ENCODE data around the gene CRYGC. TPM values are rescaled to one million over a fixed set of nuclear protein-coding genes. Genes with fewer than 3 reads are reported as not detected.

CRYGC gene
- total RNA-seq (2014; rRNA removed; shearing (Covaris generic)) (not detected in 2 replicates), polyA plus RNA-seq (2016; fragmentation: Nextera tagmentation; extraction: Ambion mirVana) (not detected in 2 replicates)
- long read RNA-seq, result 0 reads

DNA sequence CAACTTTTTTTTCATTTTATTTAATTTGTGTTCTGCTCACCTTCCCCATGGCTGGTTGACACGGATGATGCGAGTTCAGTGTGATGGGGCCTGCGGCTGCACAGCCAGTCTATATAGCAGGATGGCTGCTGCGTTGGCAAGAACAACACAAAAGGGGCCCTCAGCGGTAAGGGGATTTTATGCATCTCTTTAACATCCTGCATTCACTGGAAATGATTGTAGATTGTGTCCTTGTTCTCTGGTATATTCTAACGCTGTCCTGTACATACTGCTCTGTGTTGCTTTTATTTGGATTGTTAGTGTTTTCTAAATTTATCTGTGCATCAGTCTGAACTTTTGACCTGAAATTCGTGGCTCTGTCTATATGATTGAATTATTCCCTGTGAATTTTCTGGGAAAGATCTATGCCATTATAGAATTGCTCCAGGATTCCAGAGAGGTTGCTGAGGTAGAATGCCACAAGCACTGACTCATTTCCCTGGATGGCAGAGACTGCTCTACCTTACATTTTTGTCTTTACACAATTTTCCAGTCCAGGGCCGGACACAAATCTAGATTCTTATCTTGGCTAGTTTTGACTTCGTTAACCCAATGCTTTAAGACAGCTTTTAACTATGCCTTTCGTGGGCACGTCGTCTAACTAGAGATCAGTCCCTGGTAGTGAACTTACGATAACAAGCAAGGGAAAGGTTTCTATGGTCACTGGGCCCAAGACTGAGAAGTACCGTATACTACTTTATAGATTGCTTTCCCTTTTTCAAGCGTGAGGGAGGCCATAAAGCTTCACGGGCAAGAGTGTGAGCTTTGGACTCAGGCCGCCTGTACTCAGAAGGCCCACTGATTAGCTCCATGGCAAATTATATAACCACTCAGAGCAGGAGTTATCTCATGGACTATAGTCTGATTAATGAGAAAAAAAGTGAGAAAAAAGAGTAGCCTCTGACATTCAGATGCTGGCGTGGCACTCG is at the start of gene CRYGC:
Gene CRYGC, minus strand, starts transcription at position 85 of the 968 bp plus-strand sequence. Its CDS starts 36 bp downstream, at position 49.
- no peaks in the 10 kb centered on the region for H3K36me3 Mint-ChIP-seq (ENCODE audit: low read depth)
- Histone ChIP-seq H3K4me3 (no peak within 1 kb of the TSS), H3K27me3 (ENCODE audit: insufficient read depth) (no peaks in the 10 kb centered on the region), H3K9me2 (ENCODE audit: insufficient read depth) (no peaks in the 10 kb centered on the region; the same call in 1 of the 2 replicates), H3F3A (replicated peaks; ENCODE audit: low read depth) (no peaks in the 10 kb centered on the region), H4K20me1 (replicated peaks; ENCODE audit: insufficient read depth) (no peaks in the 10 kb centered on the region), H3K79me2 (replicated peaks; ENCODE audit: insufficient read depth) (no peaks in the 10 kb centered on the region), H3K36me3 (ENCODE audit: insufficient read depth) (no peaks in the 10 kb centered on the region), H2AFZ (peak within 1 kb of the TSS; percentile 78), H3K4me1 (ENCODE audit: insufficient read depth) (0 out of 2 replicates have a peak, but pooled peaks cover 4% of the 10 kb centered on the region), H3K4me2 (no peak within 1 kb of the TSS), H3K27ac (ENCODE audit: low read depth) (no peak within 1 kb of the TSS)
- ATAC-seq (no peak), DNase-seq (ENCODE audit: low spot score) (no peak)
- no peak for TF ChIP-seq STAT1 (IDR thresholded peaks at IDR 0.05; ENCODE audit: unreplicated experiment)
- TF ChIP-seq POLR2AphosphoS5 (IDR thresholded peaks at IDR 0.05; ENCODE audit: low read depth), result no peak
- no peak for TF ChIP-seq ZNF462 (CRISPR knock-in tag; IDR thresholded peaks at IDR 0.05)
- TF ChIP-seq CREB1 (CRISPR knock-in tag; IDR thresholded peaks at IDR 0.05; ENCODE audit: low read depth), result no peak
- TF ChIP-seq, protein P1, sequence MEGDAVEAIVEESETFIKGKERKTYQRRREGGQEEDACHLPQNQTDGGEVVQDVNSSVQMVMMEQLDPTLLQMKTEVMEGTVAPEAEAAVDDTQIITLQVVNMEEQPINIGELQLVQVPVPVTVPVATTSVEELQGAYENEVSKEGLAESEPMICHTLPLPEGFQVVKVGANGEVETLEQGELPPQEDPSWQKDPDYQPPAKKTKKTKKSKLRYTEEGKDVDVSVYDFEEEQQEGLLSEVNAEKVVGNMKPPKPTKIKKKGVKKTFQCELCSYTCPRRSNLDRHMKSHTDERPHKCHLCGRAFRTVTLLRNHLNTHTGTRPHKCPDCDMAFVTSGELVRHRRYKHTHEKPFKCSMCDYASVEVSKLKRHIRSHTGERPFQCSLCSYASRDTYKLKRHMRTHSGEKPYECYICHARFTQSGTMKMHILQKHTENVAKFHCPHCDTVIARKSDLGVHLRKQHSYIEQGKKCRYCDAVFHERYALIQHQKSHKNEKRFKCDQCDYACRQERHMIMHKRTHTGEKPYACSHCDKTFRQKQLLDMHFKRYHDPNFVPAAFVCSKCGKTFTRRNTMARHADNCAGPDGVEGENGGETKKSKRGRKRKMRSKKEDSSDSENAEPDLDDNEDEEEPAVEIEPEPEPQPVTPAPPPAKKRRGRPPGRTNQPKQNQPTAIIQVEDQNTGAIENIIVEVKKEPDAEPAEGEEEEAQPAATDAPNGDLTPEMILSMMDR (conservative IDR thresholded peaks at IDR 0.05; ENCODE audit: low read depth in 2 of 2), result no peak
- TF ChIP-seq, protein P2, sequence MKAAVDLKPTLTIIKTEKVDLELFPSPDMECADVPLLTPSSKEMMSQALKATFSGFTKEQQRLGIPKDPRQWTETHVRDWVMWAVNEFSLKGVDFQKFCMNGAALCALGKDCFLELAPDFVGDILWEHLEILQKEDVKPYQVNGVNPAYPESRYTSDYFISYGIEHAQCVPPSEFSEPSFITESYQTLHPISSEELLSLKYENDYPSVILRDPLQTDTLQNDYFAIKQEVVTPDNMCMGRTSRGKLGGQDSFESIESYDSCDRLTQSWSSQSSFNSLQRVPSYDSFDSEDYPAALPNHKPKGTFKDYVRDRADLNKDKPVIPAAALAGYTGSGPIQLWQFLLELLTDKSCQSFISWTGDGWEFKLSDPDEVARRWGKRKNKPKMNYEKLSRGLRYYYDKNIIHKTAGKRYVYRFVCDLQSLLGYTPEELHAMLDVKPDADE (IDR thresholded peaks at IDR 0.05), result no peak
- no peak for TF ChIP-seq NANOG (IDR thresholded peaks at IDR 0.05; ENCODE audit: borderline replicate concordance)
- TF ChIP-seq EZH2phosphoT487 (IDR thresholded peaks at IDR 0.05; ENCODE audit: unreplicated experiment), result no peak
- TF ChIP-seq, protein P3, sequence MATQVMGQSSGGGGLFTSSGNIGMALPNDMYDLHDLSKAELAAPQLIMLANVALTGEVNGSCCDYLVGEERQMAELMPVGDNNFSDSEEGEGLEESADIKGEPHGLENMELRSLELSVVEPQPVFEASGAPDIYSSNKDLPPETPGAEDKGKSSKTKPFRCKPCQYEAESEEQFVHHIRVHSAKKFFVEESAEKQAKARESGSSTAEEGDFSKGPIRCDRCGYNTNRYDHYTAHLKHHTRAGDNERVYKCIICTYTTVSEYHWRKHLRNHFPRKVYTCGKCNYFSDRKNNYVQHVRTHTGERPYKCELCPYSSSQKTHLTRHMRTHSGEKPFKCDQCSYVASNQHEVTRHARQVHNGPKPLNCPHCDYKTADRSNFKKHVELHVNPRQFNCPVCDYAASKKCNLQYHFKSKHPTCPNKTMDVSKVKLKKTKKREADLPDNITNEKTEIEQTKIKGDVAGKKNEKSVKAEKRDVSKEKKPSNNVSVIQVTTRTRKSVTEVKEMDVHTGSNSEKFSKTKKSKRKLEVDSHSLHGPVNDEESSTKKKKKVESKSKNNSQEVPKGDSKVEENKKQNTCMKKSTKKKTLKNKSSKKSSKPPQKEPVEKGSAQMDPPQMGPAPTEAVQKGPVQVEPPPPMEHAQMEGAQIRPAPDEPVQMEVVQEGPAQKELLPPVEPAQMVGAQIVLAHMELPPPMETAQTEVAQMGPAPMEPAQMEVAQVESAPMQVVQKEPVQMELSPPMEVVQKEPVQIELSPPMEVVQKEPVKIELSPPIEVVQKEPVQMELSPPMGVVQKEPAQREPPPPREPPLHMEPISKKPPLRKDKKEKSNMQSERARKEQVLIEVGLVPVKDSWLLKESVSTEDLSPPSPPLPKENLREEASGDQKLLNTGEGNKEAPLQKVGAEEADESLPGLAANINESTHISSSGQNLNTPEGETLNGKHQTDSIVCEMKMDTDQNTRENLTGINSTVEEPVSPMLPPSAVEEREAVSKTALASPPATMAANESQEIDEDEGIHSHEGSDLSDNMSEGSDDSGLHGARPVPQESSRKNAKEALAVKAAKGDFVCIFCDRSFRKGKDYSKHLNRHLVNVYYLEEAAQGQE (IDR thresholded peaks at IDR 0.05; ENCODE audit: unreplicated experiment), result no peak
- TF ChIP-seq JUNB (IDR thresholded peaks at IDR 0.05; ENCODE audit: unreplicated experiment), result no peak
- TF ChIP-seq ZNF114 (CRISPR knock-in tag; IDR thresholded peaks at IDR 0.05), result no peak
- TF ChIP-seq EZH2 (IDR thresholded peaks at IDR 0.05; ENCODE audit: low read depth, unreplicated experiment), result no peak
- no peak for TF ChIP-seq ZNF331 (CRISPR knock-in tag; IDR thresholded peaks at IDR 0.05; ENCODE audit: low read depth)
- peaks cover 6% of the 10 kb centered on the region for H3K27me3 Mint-ChIP-seq (ENCODE audit: insufficient read depth, low read depth, poor library complexity)
- no peaks in the 10 kb centered on the region for H3K9me3 Mint-ChIP-seq
- H3K4me1 Mint-ChIP-seq, result peaks cover 6% of the 10 kb centered on the region; the same call in 2 of the 3 replicates
- H3K27ac Mint-ChIP-seq, result no peak within 1 kb of the TSS
- H3K4me3 Mint-ChIP-seq, result no peak within 1 kb of the TSS
